GM20000 (cell line): ENCODE measurements around the gene CLDN2.
"Not testable (repeated sequence)": the region's sequence is repeated elsewhere in the genome, so short reads cannot be mapped to it uniquely, and the experiment has no call there.

ENCODE experiments used
- DNase-seq: peaks from one replicate; pipeline ENCODE4 v3.0.0; 2012; ENCODE audit warnings: low spot score
- CTCF ChIP-seq: IDR thresholded peaks from 2 replicates; pipeline ENCODE4 v1.5.1; 2012; ENCODE audit warnings: mild to moderate bottlenecking, control low read depth; ENCODE audit errors: extremely low read depth, missing control alignments

CLDN2 gene

GRCh38 chrX:106957856-106958255 lies 37.7 kb downstream of the CLDN2 start:
- no peak for TF ChIP-seq CTCF

GRCh38 chrX:106959901-106960300 lies 39.7 kb downstream of the CLDN2 start:
- TF ChIP-seq CTCF, result no peak
- no peak for DNase-seq

More at GRCh38 chrX:106957856-106958255, 37.7 kb downstream of the CLDN2 start:
- DNase-seq, result no peak

- no peak for TF ChIP-seq CTCF
- no peak for DNase-seq
Measured at GRCh38 chrX:106963111-106963510, 42.9 kb downstream of the CLDN2 start.

- TF ChIP-seq CTCF, result no peak
- DNase-seq, result no peak
Measured at GRCh38 chrX:106964290-106964689, 44.1 kb downstream of the CLDN2 start.

GRCh38 chrX:106966547-106966946 lies 46.3 kb downstream of the CLDN2 start:
- not testable (repeated sequence) for DNase-seq

GRCh38 chrX:106972896-106973295 lies 52.7 kb downstream of the CLDN2 start:
- DNase-seq, result no peak
- TF ChIP-seq CTCF, result no peak

- TF ChIP-seq CTCF, result no peak
- DNase-seq, result no peak
Measured at GRCh38 chrX:106973433-106974149, 53.4 kb downstream of the CLDN2 start.

GRCh38 chrX:106976416-106976815 lies 56.2 kb downstream of the CLDN2 start:
- TF ChIP-seq CTCF, result no peak
- DNase-seq, result no peak
